Ovary (tissue), 9 donors: ENCODE results near the gene SIN3A. TPM values are rescaled to one million over a fixed set of nuclear protein-coding genes. Genes with fewer than 3 reads are reported as not detected.
"Not testable (repeated sequence)": the region's sequence is repeated elsewhere in the genome, so short reads cannot be mapped to it uniquely, and the experiment has no call there.

Experiments used
- DNase-seq, 5 donors: peaks; one replicate each; pipeline ENCODE4 v3.0.0-alpha.2; 2019 to 2020
- H3K27ac ChIP-seq, 2 donors: fragments of 200-600 bp; one replicate each; pipeline versions ENCODE4 v1.5.1 to v1.8.0; 2019 to 2022
- H3K27me3 ChIP-seq: fragments of 200-600 bp; one replicate; pipeline ENCODE4 v1.8.0; 2022
- H3K36me3 ChIP-seq: fragments of 200-600 bp; sonication (generic); one replicate; pipeline ENCODE4 v1.5.1; 2019
- H3K4me1 ChIP-seq: one replicate; pipeline ENCODE4 v1.8.1; 2013; ENCODE audit warnings: mild to moderate bottlenecking, moderate library complexity; ENCODE audit not compliant: insufficient read depth
- H3K4me3 ChIP-seq: fragments of 200-600 bp; sonication (generic); one replicate; pipeline ENCODE4 v1.5.1; 2017
- H3K9me3 ChIP-seq, 2 donors: fragments of 200-600 bp in 1 of 2; sonication (generic) in 1 of 2; one replicate each; pipeline versions ENCODE4 v1.5.1 to v1.8.1; 2013 to 2019; ENCODE audit warnings: mild to moderate bottlenecking in 1 of 2, moderate library complexity in 1 of 2
- EP300 ChIP-seq: sonication (generic); formaldehyde crosslinking; IDR thresholded peaks from one replicate; pipeline ENCODE4 v1.6.1; 2017; ENCODE audit warnings: antibody characterized with exemption
- POLR2A ChIP-seq: fragments of 450-650 bp; IDR thresholded peaks from one replicate; pipeline ENCODE4 v1.6.1; 2017; ENCODE audit warnings: antibody characterized with exemption, mild to moderate bottlenecking, moderate library complexity
- WGBS, 3 donors: extraction: QIAGEN DNeasy Blood & Tissue Kit in 1 of 3; methylation state at CpG; one replicate each; pipeline versions ENCODE4 v1.1.5 to v1.1.7; 2013 to 2017; 5-methylcytosine and 5-hydroxymethylcytosine counted together
- intact Hi-C, 4 donors: fragments of 100-400 bp; cut with DNase I; formaldehyde crosslinking; loops; one replicate each; pipeline versions ENCODE4 v1.11.0 to v1.15.1; 2022 to 2023
- polyA plus RNA-seq, 2 donors: library from polyadenylated mRNA; stranded (reverse); fragments of 200-250 nt in 1 of 2; fragments of 350-450 nt in 1 of 2; fragmentation: Illumina TruSeq in 1 of 2; extraction: RNeasy Lipid Tissue Mini Kit (QIAGEN cat#74804) in 1 of 2; gene quantifications; one replicate each; pipeline ENCODE4 v1.2.3, GENCODE V29; 2013 to 2014
- total RNA-seq, 7 donors: library from RNA; depleted of rRNA in 2 of 7; stranded (reverse); fragments of >200 nt in 2 of 7; fragmentation: NEBNext Ultra II Directional in 3 of 7; extraction: Animal tissue kit (Norgen Biotek cat#: 25700) in 3 of 7; gene quantifications; one replicate each; pipeline versions ENCODE4 v1.1.0 to v1.2.4, GENCODE V29; 2016 to 2023
- TF ChIP-seq, protein P1 (sequence below), 3 donors: fragments of 450-650 bp in 2 of 3; fragments of 200-600 bp in 1 of 3; IDR thresholded peaks; one replicate each; pipeline versions ENCODE4 v1.5.1 to v1.8.0; 2016 to 2022; ENCODE audit warnings: antibody characterized with exemption in 3 of 3, mild to moderate bottlenecking in 1 of 3
- donor health status: DM: no; HTN: no; CAD: no; lungs with moderate emphysema.
- donor health status: DM: no; HTN: no; CAD: no.
- donor health status: Bipolar disorder and iron deficiency.
- donor health status: DM: yes; HTN: yes; CAD: no.
- donor health status: DM: no; HTN: no; CAD: no.
- donor health status: DM: yes; HTN: yes; CAD: no.

SIN3A gene
- total and polyA plus RNA-seq, 9 donors = 29.3 to 115 (median 88.5) TPM

DNA sequence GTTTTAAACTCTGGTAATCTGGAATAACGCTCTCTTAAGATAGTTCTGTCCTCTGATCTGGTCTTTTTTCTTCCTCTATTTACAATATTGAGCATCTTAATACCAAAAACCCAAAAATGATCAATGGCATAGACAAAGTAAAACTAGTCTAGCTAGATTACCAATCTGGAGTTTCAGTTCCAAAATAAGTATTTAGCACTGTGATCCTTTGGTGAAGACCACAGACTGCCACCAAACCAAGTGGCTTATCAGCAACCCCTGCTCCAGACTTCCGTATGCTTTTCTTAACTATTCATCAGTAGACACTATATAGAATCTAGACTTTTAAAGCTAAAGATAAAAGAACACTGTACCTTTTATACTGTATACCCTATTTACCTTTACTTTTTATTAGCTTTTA, 47.6 kb downstream of the SIN3A start:
- 83 to 92% (median 87%) methylated on average over 2 of the region's 2 CpGs for WGBS, 3 donors
- no peak overlapping the region for H3K27ac ChIP-seq
- no peaks in the 10 kb centered on the region for H3K36me3 ChIP-seq
- no peak for TF ChIP-seq EP300
- no peaks in the 10 kb centered on the region for H3K27me3 ChIP-seq
- intact Hi-C loops = no loop called here
- no peaks in the 10 kb centered on the region for H3K4me1 ChIP-seq
- no peaks in the 10 kb centered on the region for H3K9me3 ChIP-seq
- no peak overlapping the region for H3K4me3 ChIP-seq
- no peak for DNase-seq

GRCh38 chr15:75397494-75397893, 54.0 kb downstream of the SIN3A start:
- no peak overlapping the region for H3K27ac ChIP-seq
- H3K4me1 ChIP-seq = no peaks in the 10 kb centered on the region
- no peak for DNase-seq
- TF ChIP-seq EP300 = no peak
- TF ChIP-seq, protein P1, sequence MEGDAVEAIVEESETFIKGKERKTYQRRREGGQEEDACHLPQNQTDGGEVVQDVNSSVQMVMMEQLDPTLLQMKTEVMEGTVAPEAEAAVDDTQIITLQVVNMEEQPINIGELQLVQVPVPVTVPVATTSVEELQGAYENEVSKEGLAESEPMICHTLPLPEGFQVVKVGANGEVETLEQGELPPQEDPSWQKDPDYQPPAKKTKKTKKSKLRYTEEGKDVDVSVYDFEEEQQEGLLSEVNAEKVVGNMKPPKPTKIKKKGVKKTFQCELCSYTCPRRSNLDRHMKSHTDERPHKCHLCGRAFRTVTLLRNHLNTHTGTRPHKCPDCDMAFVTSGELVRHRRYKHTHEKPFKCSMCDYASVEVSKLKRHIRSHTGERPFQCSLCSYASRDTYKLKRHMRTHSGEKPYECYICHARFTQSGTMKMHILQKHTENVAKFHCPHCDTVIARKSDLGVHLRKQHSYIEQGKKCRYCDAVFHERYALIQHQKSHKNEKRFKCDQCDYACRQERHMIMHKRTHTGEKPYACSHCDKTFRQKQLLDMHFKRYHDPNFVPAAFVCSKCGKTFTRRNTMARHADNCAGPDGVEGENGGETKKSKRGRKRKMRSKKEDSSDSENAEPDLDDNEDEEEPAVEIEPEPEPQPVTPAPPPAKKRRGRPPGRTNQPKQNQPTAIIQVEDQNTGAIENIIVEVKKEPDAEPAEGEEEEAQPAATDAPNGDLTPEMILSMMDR (IDR thresholded peaks at IDR 0.05) = no peak
- no peak for TF ChIP-seq POLR2A
- WGBS, 3 donors = 76 to 86% (median 78%) methylated on average over 2 of the region's 2 CpGs
- no peaks in the 10 kb centered on the region for H3K9me3 ChIP-seq
- H3K4me3 ChIP-seq = no peak overlapping the region
- H3K36me3 ChIP-seq = no peaks in the 10 kb centered on the region
- intact Hi-C loops = no loop called here
- no peaks in the 10 kb centered on the region for H3K27me3 ChIP-seq

DNA sequence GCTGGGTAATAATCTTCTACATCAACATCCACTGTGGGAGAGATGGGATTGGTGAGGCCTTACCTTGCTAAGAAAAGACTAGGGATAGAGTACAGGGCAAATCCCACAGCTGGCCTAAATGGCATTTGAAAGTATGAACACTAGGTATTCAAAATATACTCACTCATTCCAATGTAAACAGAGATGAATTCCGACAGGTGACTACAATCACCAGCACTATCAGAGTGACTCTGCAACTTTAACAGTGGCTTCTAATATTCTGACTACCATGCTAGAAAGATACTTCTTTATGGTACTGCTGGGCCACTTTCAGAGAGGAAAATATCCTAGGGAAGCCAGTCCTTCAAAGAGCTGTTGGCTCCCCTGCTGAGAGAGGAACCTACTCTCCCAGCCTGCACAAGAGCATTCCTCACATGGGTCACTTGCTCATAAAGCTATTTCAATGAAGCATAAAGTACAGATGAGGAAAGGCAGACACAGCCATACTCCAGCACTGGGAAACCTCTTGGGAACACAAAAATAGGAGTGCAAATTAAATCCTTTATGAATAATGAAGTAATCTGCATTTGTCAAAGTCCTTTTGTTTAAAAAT, 61.6 kb downstream of the SIN3A start:
- no peak for TF ChIP-seq EP300
- no peak for TF ChIP-seq POLR2A
- TF ChIP-seq, protein P1 (IDR thresholded peaks at IDR 0.05) = no peak
- intact Hi-C loops = no loop called here
- H3K4me1 ChIP-seq = no peaks in the 10 kb centered on the region
- no peaks in the 10 kb centered on the region for H3K27me3 ChIP-seq
- no peaks in the 10 kb centered on the region for H3K9me3 ChIP-seq
- no peaks in the 10 kb centered on the region for H3K36me3 ChIP-seq
- 78 to 95% (median 86%) methylated on average over 1 of the region's 1 CpG for WGBS, 3 donors
- no peak overlapping the region for H3K4me3 ChIP-seq
- no peak for DNase-seq
- no peak overlapping the region for H3K27ac ChIP-seq

- H3K27me3 ChIP-seq, H3K27ac ChIP-seq, H3K36me3 ChIP-seq, H3K9me3 ChIP-seq, H3K4me1 ChIP-seq, DNase-seq, H3K4me3 ChIP-seq, intact Hi-C loops: not testable (repeated sequence)
- 89 to 95% (median 93%) methylated on average over 5 of the region's 5 CpGs for WGBS, 3 donors
Measured at GRCh38 chr15:75383986-75384385, 67.5 kb downstream of the SIN3A start.

DNA sequence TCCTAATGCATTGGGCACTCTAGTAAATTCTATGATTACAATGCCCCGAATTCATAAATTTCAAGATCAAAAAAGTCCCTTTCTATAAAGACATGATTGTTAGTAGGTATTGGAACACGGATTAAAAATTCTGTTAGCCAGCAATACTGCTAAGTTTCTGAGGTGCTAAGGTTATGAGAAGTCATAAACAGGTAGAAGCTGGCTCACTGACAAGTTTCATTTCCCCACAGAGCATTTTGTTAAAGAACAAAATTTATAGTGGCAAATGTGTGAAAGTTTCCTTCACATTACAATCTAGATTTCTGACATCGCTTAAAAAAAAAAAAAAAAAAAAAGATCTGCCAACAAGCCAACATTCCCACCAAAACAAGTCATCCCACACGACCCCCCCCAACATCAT, 70.7 kb downstream of the SIN3A start:
- TF ChIP-seq EP300 (no peak), POLR2A (no peak)
- no peaks in the 10 kb centered on the region for H3K9me3 ChIP-seq
- H3K36me3 ChIP-seq = no peaks in the 10 kb centered on the region
- no peaks in the 10 kb centered on the region for H3K27me3 ChIP-seq
- no peak overlapping the region for H3K27ac ChIP-seq
- intact Hi-C loops = no loop called here
- no peaks in the 10 kb centered on the region for H3K4me1 ChIP-seq
- DNase-seq = no peak
- no peak overlapping the region for H3K4me3 ChIP-seq
- WGBS, 3 donors = 53 to 70% (median 58%) methylated on average over 4 of the region's 4 CpGs

DNA sequence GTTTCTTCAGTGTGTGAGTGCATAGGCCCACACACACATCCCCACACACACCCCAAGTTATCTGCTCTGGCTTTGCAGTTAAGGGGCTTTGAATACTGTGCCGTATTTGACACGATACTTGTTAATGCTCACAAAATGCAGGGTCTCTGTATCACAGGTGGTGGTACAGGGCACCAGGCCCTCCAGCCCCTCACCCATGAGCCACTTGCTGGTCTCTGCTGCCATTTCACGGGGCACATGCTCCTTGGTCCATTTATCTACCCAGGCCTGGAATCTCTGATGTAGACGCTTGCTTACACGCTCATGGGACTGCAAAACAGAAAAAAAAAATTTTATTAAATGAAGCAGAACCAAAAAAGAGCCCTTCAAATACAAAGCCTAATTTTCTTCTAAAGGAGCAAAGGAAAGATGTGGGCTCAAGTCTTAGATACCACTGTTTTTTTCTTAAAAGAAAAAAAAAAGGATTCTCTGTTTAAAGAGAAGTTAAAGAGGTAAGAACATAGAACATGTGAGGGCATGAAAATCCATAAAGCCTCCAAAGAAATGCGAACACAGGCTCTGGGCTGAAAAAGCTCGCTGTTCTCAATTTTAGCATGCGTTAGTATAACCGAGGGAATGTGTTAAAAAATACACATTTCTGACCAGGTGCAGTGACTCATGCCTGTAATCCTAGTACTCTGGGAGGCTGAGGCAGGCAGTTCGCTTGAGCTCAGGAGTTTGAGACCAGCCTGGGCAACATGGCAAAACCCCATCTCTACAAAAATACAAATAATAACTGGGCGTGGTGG, 79.4 kb downstream of the SIN3A start:
- intact Hi-C loops = loop anchor here in 3 of 4 donors (1.0 to 10.0 kb wide), 3 partner anchors 20 to 303 kb away; no protein-coding TSS in a partner anchor
- Histone ChIP-seq H3K27ac (no peak overlapping the region), H3K4me1 (peaks cover 12% of the 10 kb centered on the region), H3K27me3 (no peaks in the 10 kb centered on the region), H3K9me3 (no peaks in the 10 kb centered on the region), H3K36me3 (no peaks in the 10 kb centered on the region), H3K4me3 (no peak overlapping the region)
- 92 to 93% (median 93%) methylated on average over 11 of the region's 11 CpGs for WGBS, 3 donors
- TF ChIP-seq, protein P1 (IDR thresholded peaks at IDR 0.05) = no peak
- no peak for TF ChIP-seq EP300
- TF ChIP-seq POLR2A = no peak
- DNase-seq = no peak
